Stimulated activated naive CD4-positive, alpha-beta T cell treated with Interleukin-2 at 50 U/mL for 16 hours (primary cell): ENCODE data around the gene TMPRSS3.

Source experiments
- DNase-seq: peaks from one replicate; lab custom pipeline; 2025; lab: John Stamatoyannopoulos, UW

The TMPRSS3 gene

GRCh38 chr21:42350927-42351426 lies 44.9 kb downstream of the TMPRSS3 start, which contains the start of gene TFF2:
Gene TFF2 (minus strand): TSS chr21:42350994. CDS start chr21:42350957, 37 bp downstream.
- DNase-seq: no peak

- no peak for DNase-seq
Measured at GRCh38 chr21:42350318-42350910, 45.4 kb downstream of the TMPRSS3 start.

- no peak for DNase-seq
Measured at GRCh38 chr21:42349420-42350317, 46.2 kb downstream of the TMPRSS3 start.

GRCh38 chr21:42348762-42349161 lies 47.1 kb downstream of the TMPRSS3 start:
- DNase-seq: no peak

GRCh38 chr21:42347601-42348327 lies 48.1 kb downstream of the TMPRSS3 start:
- DNase-seq: no peak

- no peak for DNase-seq
Measured at GRCh38 chr21:42346866-42347600, 48.8 kb downstream of the TMPRSS3 start.

GRCh38 chr21:42346441-42346840 lies 49.4 kb downstream of the TMPRSS3 start:
- no peak for DNase-seq

- DNase-seq: no peak
Measured at GRCh38 chr21:42344631-42345030, 51.2 kb downstream of the TMPRSS3 start.

- DNase-seq: no peak
Measured at GRCh38 chr21:42343963-42344510, 51.8 kb downstream of the TMPRSS3 start.

GRCh38 chr21:42343556-42343955 lies 52.3 kb downstream of the TMPRSS3 start:
- DNase-seq: no peak

GRCh38 chr21:42343101-42343500 lies 52.8 kb downstream of the TMPRSS3 start:
- DNase-seq: no peak

GRCh38 chr21:42341776-42342542 lies 53.9 kb downstream of the TMPRSS3 start:
- DNase-seq: no peak

GRCh38 chr21:42340187-42341050 lies 55.4 kb downstream of the TMPRSS3 start:
- DNase-seq: no peak

- DNase-seq: no peak
Measured at GRCh38 chr21:42338729-42339715, 56.8 kb downstream of the TMPRSS3 start.

GRCh38 chr21:42337830-42338728 lies 57.8 kb downstream of the TMPRSS3 start:
- DNase-seq: peak; percentile 75

GRCh38 chr21:42337276-42337675 lies 58.6 kb downstream of the TMPRSS3 start:
- no peak for DNase-seq

- no peak for DNase-seq
Measured at GRCh38 chr21:42336054-42336453, 59.8 kb downstream of the TMPRSS3 start.
